ENCODE results near the gene TNF. TPM values are rescaled to one million over a fixed set of nuclear protein-coding genes. Genes with fewer than 3 reads are reported as not detected.
A peak's percentile ranks its signal among the peaks of the same experiment; 100 is the strongest.

The TNF gene
- total RNA-seq, 2 experiments from 2014 or later = 2.5 to 3.5 TPM

DNA sequence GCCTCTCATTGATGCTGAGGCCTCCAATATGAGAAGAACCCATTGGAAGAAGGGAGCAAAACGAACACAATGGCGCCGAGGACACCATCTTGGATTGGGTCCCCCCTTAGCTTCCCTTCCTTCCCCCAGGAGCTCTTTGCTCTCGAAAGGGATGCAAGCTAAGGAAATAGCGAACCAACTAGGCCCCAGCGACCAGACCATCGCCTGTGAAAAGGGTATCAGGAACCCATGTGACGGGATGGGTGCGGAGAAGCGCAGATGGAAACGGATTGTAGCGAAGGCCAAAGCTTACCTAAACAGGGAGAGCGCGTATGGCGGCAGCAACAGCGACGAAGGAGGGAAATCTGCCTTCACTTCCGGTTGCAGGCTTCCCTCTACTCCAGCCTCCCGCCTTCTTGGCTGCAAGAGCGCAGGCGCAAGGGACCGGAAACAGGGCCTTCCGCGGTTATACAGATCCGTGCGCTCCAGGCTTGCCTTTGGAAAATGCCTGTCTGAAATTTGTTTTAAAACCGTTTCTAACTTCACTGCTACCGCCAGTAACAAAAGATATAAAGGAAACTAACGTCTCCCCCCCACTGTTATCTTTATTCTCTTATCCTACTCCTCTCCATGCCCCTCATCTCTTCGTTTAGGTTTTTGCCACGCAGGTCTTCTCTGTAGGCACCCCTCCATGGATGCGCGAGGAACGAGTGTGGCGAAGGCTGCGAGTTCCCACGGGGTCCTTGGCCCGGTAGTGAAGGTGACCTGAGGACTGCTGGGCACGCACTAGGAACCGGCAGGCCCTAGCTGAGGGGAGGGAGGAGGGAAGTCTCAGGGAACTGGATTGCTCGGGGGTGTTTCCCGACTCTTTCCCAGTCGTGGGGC lies 33.5 kb upstream of the TNF start, which contains the start of gene DDX39B:
TSS of gene DDX39B (minus strand) at position 346 of the 864 bp plus-strand sequence. CDS start 1,471 bp downstream, outside the sequence.
- ChIA-PET POLR2A (interaction anchor here (0.6 to 3.1 kb wide), 20 partner anchors 10 to 1726 kb away, joined by 3 to 20 read pairs (median 5); partner anchors contain the start of genes AIF1, BAG6, CLIC1 and GPANK1), CTCF (ENCODE audit: unreplicated experiment) (interaction anchor here (1.2 kb wide), 1 partner anchor 9 kb away, joined by 4 read pairs; no protein-coding TSS in a partner anchor)
- intact Hi-C loops (cut with micrococcal nuclease; ENCODE audit: unreplicated experiment) = loop anchor here (1.0 to 10.0 kb wide), 5 partner anchors 48 to 321 kb away; partner anchors contain the start of genes BAG6, MICA and VARS1
- Histone ChIP-seq H3K4me3 (ENCODE audit: low read depth, low read length, poor library complexity, severe bottlenecking) (peak within 1 kb of the TSS; percentile 77), H3K9me2 (ENCODE audit: insufficient read depth, low read length) (no peaks in the 10 kb centered on the region), H3K4me2 (ENCODE audit: low read length) (peak within 1 kb of the TSS; percentile 100), H3K79me2 (ENCODE audit: insufficient read depth, low read depth, low read length) (peaks cover 62% of the 10 kb centered on the region), H3K9me3 (ENCODE audit: low read length) (no peaks in the 10 kb centered on the region), H4K20me1 (ENCODE audit: insufficient read depth, low read length) (peaks cover 30% of the 10 kb centered on the region), H3K27ac (ENCODE audit: low read depth, low read length, poor library complexity, severe bottlenecking) (peak within 1 kb of the TSS; percentile 83), H3K4me1 (ENCODE audit: insufficient read depth, low read length, poor library complexity, severe bottlenecking) (peaks cover 58% of the 10 kb centered on the region), H2AFZ (ENCODE audit: low read length) (peak within 1 kb of the TSS; percentile 3; the same call in 1 of the 2 replicates), H3K36me3 (ENCODE audit: insufficient read depth, low read length) (peaks cover 44% of the 10 kb centered on the region)
- DNase-seq (ENCODE audit: low spot score) = peak; percentile 98
- no TSS peak for BruUV-seq (replicated peaks)
- TF ChIP-seq, protein P1, sequence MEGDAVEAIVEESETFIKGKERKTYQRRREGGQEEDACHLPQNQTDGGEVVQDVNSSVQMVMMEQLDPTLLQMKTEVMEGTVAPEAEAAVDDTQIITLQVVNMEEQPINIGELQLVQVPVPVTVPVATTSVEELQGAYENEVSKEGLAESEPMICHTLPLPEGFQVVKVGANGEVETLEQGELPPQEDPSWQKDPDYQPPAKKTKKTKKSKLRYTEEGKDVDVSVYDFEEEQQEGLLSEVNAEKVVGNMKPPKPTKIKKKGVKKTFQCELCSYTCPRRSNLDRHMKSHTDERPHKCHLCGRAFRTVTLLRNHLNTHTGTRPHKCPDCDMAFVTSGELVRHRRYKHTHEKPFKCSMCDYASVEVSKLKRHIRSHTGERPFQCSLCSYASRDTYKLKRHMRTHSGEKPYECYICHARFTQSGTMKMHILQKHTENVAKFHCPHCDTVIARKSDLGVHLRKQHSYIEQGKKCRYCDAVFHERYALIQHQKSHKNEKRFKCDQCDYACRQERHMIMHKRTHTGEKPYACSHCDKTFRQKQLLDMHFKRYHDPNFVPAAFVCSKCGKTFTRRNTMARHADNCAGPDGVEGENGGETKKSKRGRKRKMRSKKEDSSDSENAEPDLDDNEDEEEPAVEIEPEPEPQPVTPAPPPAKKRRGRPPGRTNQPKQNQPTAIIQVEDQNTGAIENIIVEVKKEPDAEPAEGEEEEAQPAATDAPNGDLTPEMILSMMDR (conservative IDR thresholded peaks at IDR 0.05; ENCODE audit: low read length) = no peak
- TF ChIP-seq EZH2phosphoT487 (IDR thresholded peaks at IDR 0.05; ENCODE audit: borderline replicate concordance, low read depth, low read length) = no peak

DNA sequence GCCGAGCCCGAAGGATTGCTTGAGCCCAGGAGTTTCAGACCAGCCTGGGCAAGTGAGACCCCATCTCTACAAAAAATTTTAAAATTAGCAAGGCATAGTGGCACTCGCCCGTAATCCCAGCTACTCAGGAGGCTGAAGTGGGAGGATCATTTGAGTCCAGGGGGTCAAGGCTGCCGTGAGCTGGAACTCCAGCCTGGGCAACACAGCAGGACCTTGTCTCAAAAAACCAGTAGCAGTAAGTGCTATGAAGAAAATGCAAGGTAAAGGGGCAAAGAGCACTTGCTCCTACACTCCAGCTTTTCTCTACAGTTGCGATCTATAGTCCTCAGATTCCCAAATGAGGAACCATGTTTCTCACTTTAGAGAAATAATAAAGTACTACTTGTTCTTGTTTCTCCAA lies 31.7 kb upstream of the TNF start:
- intact Hi-C loops (cut with micrococcal nuclease; ENCODE audit: unreplicated experiment) = loop anchor here (5.0 to 10.0 kb wide), 2 partner anchors 141 to 251 kb away; partner anchors contain the start of genes MICA and VARS1
- TF ChIP-seq, protein P1 (conservative IDR thresholded peaks at IDR 0.05; ENCODE audit: low read length) = no peak
- TF ChIP-seq EZH2phosphoT487 (IDR thresholded peaks at IDR 0.05; ENCODE audit: borderline replicate concordance, low read depth, low read length) = no peak
- H3K36me3 ChIP-seq (ENCODE audit: insufficient read depth, low read length) = peaks cover 29% of the 10 kb centered on the region
- H3K79me2 ChIP-seq (ENCODE audit: insufficient read depth, low read depth, low read length) = peaks cover 55% of the 10 kb centered on the region
- H3K9me3 ChIP-seq (ENCODE audit: low read length) = no peaks in the 10 kb centered on the region
- no TSS peak for BruUV-seq (replicated peaks)
- H3K4me2 ChIP-seq (ENCODE audit: low read length) = peak overlapping the region; percentile 100
- no peak overlapping the region for H2AFZ ChIP-seq (ENCODE audit: low read length)
- ChIA-PET CTCF (ENCODE audit: unreplicated experiment) (no interaction called here), POLR2A (interaction anchor here (0.6 kb wide), 1 partner anchor 51 kb away, joined by 3 read pairs; no protein-coding TSS in a partner anchor)
- peaks cover 26% of the 10 kb centered on the region for H4K20me1 ChIP-seq (ENCODE audit: insufficient read depth, low read length)
- no peak overlapping the region for H3K4me3 ChIP-seq (ENCODE audit: low read depth, low read length, poor library complexity, severe bottlenecking)
- no peaks in the 10 kb centered on the region for H3K9me2 ChIP-seq (ENCODE audit: insufficient read depth, low read length)
- peaks cover 61% of the 10 kb centered on the region for H3K4me1 ChIP-seq (ENCODE audit: insufficient read depth, low read length, poor library complexity, severe bottlenecking)
- no peak overlapping the region for H3K27ac ChIP-seq (ENCODE audit: low read depth, low read length, poor library complexity, severe bottlenecking)
- no peak for DNase-seq (ENCODE audit: low spot score)
